ENCODE results near the gene PODXL2. TPM values are rescaled to one million over a fixed set of nuclear protein-coding genes. Genes with fewer than 3 reads are reported as not detected.

The PODXL2 gene
- total RNA-seq, 3 donors from 2014 or later (not counting 1 experiment from before 2014, with no cell fraction given) = 2.2 to 3.5 (median 2.7) TPM

GRCh38 chr3:127690823-127691452, 62.0 kb downstream of the PODXL2 start:
- intact Hi-C loops (cut with micrococcal nuclease) = loop anchor here (5.0 kb wide), 1 partner anchor 114 kb away; no protein-coding TSS in a partner anchor
- WGBS (ENCODE audit: insufficient coverage) = 93% methylated on average over 4 of the region's 4 CpGs
- H3K36me3 ChIP-seq (ENCODE audit: control insufficient read depth, insufficient read depth, low read length) = no peaks in the 10 kb centered on the region
- no peaks in the 10 kb centered on the region for H3K9me3 ChIP-seq (ENCODE audit: control insufficient read depth, insufficient read depth, low read length)
- H3K27ac Mint-ChIP-seq = no peak overlapping the region
- H3K36me3 Mint-ChIP-seq = no peaks in the 10 kb centered on the region
- H3K4me3 Mint-ChIP-seq = no peak overlapping the region
- H3K4me3 ChIP-seq (ENCODE audit: low read length) = no peak overlapping the region
- no peaks in the 10 kb centered on the region for H3K27me3 Mint-ChIP-seq (ENCODE audit: low read depth in 2 of 2)
- DNase-seq (no peak), ATAC-seq (no peak)
- H3K4me1 Mint-ChIP-seq = no peaks in the 10 kb centered on the region
- TF ChIP-seq CTCF (IDR thresholded peaks at IDR 0.05) = no peak
- H3K27ac ChIP-seq (ENCODE audit: low read length) = no peak overlapping the region
- H3K4me1 ChIP-seq (ENCODE audit: control insufficient read depth, insufficient read depth, low read length) = no peaks in the 10 kb centered on the region
- H3K9me3 Mint-ChIP-seq = no peaks in the 10 kb centered on the region
- no peaks in the 10 kb centered on the region for H3K27me3 ChIP-seq (ENCODE audit: control insufficient read depth, insufficient read depth, low read length)

- no peak overlapping the region for H3K27ac Mint-ChIP-seq
- 81% methylated on average over 8 of the region's 8 CpGs for WGBS (ENCODE audit: insufficient coverage)
These were observed 62.5 kb downstream of the PODXL2 start for GRCh38 chr3:127691489-127691888.

GRCh38 chr3:127691974-127692373, 63.0 kb downstream of the PODXL2 start:
- Histone ChIP-seq H3K27ac (ENCODE audit: low read length) (no peak overlapping the region), H3K27me3 (ENCODE audit: control insufficient read depth, insufficient read depth, low read length) (no peaks in the 10 kb centered on the region), H3K36me3 (ENCODE audit: control insufficient read depth, insufficient read depth, low read length) (no peaks in the 10 kb centered on the region), H3K4me3 (ENCODE audit: low read length) (no peak overlapping the region), H3K9me3 (ENCODE audit: control insufficient read depth, insufficient read depth, low read length) (no peaks in the 10 kb centered on the region), H3K4me1 (ENCODE audit: control insufficient read depth, insufficient read depth, low read length) (peaks cover 8% of the 10 kb centered on the region)
- ATAC-seq (no peak), DNase-seq (no peak)
- Mint-ChIP-seq H3K36me3 (no peaks in the 10 kb centered on the region), H3K4me3 (no peak overlapping the region), H3K9me3 (no peaks in the 10 kb centered on the region), H3K27me3 (ENCODE audit: low read depth in 2 of 2) (no peaks in the 10 kb centered on the region), H3K4me1 (no peaks in the 10 kb centered on the region), H3K27ac (no peak overlapping the region)
- intact Hi-C loops (cut with micrococcal nuclease) = loop anchor here (5.0 kb wide), 1 partner anchor 115 kb away; no protein-coding TSS in a partner anchor
- WGBS (ENCODE audit: insufficient coverage) = 92% methylated on average over 6 of the region's 6 CpGs
- TF ChIP-seq CTCF (IDR thresholded peaks at IDR 0.05) = no peak

More at GRCh38 chr3:127691489-127691888, 62.5 kb downstream of the PODXL2 start:
- intact Hi-C loops (cut with micrococcal nuclease) = loop anchor here (5.0 kb wide), 1 partner anchor 114 kb away; no protein-coding TSS in a partner anchor
- no peaks in the 10 kb centered on the region for H3K27me3 Mint-ChIP-seq (ENCODE audit: low read depth in 2 of 2)
- Histone ChIP-seq H3K27me3 (ENCODE audit: control insufficient read depth, insufficient read depth, low read length) (no peaks in the 10 kb centered on the region), H3K9me3 (ENCODE audit: control insufficient read depth, insufficient read depth, low read length) (no peaks in the 10 kb centered on the region), H3K36me3 (ENCODE audit: control insufficient read depth, insufficient read depth, low read length) (no peaks in the 10 kb centered on the region), H3K4me3 (ENCODE audit: low read length) (no peak overlapping the region), H3K27ac (ENCODE audit: low read length) (no peak overlapping the region), H3K4me1 (ENCODE audit: control insufficient read depth, insufficient read depth, low read length) (peaks cover 4% of the 10 kb centered on the region)
- H3K9me3 Mint-ChIP-seq = no peaks in the 10 kb centered on the region
- TF ChIP-seq CTCF (IDR thresholded peaks at IDR 0.05) = no peak
- H3K4me1 Mint-ChIP-seq = no peaks in the 10 kb centered on the region
- H3K36me3 Mint-ChIP-seq = no peaks in the 10 kb centered on the region
- ATAC-seq (no peak), DNase-seq (no peak)
- H3K4me3 Mint-ChIP-seq = no peak overlapping the region
